Endothelial cell of umbilical vein (primary cell): ENCODE data around the gene STAT5A. TPM values are rescaled to one million over a fixed set of nuclear protein-coding genes. Genes with fewer than 3 reads are reported as not detected.

Source experiments
- BruUV-seq: library from RNA; stranded (reverse); fragments of 400-500 nt; replicated peaks from 2 replicates; lab custom pipeline; 2021; lab: Mats Ljungman, UMichigan
- CTCF ChIA-PET: fragments of 300-600, 350-600 bp; sonication (Branson Sonifier 250); formaldehyde crosslinking; loops from one replicate; lab custom pipeline; 2021; ENCODE audit warnings: antibody characterized with exemption, inconsistent platforms; lab: Charles Lee
- POLR2A ChIA-PET: fragments of 300-600, 350-600 bp; sonication (Branson Sonifier 250); formaldehyde crosslinking; loops from one replicate; lab custom pipeline; 2021; ENCODE audit warnings: antibody characterized with exemption, inconsistent platforms; lab: Charles Lee
- DNase-seq: peaks from one replicate; pipeline ENCODE4 v3.0.0-alpha.2; 2011; ENCODE audit warnings: low read depth, low spot score
- FAIRE-seq: peaks from 2 replicates; lab custom pipeline; 2011; peaks lifted over from hg19 to GRCh38; lab: Jason Lieb, UNC
- H2AFZ ChIP-seq: 2 replicates; pipeline ENCODE4 v1.6.0; 2012; ENCODE audit warnings: low read depth, low read length, control low read depth, inconsistent platforms
- H3K27ac ChIP-seq: 2 replicates; pipeline ENCODE4 v1.5.1; 2011; ENCODE audit warnings: low read depth, mild to moderate bottlenecking, control low read depth, low read length, moderate library complexity; ENCODE audit not compliant: insufficient read depth
- H3K27me3 ChIP-seq, 2 experiments: 2 replicates each; pipeline versions ENCODE4 v1.6.0 to v1.6.1; 2011; ENCODE audit warnings: low read length in 2 of 2, mixed read lengths in 1 of 2; ENCODE audit not compliant: control insufficient read depth in 2 of 2, insufficient read depth in 2 of 2
- H3K36me3 ChIP-seq, 2 experiments: 2 replicates in 1 of 2; 3 replicates in 1 of 2; pipeline ENCODE4 v1.5.1; 2011; ENCODE audit warnings: low read length in 2 of 2, mild to moderate bottlenecking in 1 of 2, moderate library complexity in 1 of 2; ENCODE audit not compliant: control insufficient read depth in 2 of 2, insufficient read depth in 2 of 2; ENCODE audit errors: extremely low read depth in 1 of 2
- H3K4me1 ChIP-seq: 3 replicates; pipeline ENCODE4 v1.5.1; 2011; ENCODE audit warnings: mild to moderate bottlenecking, low read length; ENCODE audit not compliant: control insufficient read depth, insufficient read depth; ENCODE audit errors: extremely low read depth
- H3K4me2 ChIP-seq: 2 replicates; pipeline ENCODE4 v1.6.1; 2011; ENCODE audit warnings: low read length, control low read depth, mixed read lengths; ENCODE audit not compliant: insufficient read depth
- H3K4me3 ChIP-seq, 3 experiments: fragments of 200-600 bp in 1 of 3; sonication (generic), shearing (Covaris generic) in 1 of 3; replicated peaks in 1 of 3; 2 replicates each; pipeline ENCODE4 v1.5.1; 2011 to 2016; ENCODE audit warnings: control low read depth in 3 of 3, low read length in 3 of 3, mild to moderate bottlenecking in 2 of 3, inconsistent platforms in 1 of 3, low read depth in 1 of 3, moderate library complexity in 1 of 3; ENCODE audit not compliant: insufficient read depth in 1 of 3
- H3K79me2 ChIP-seq: 2 replicates; pipeline ENCODE4 v1.6.0; 2012; ENCODE audit warnings: low read length, inconsistent platforms; ENCODE audit not compliant: control insufficient read depth, insufficient read depth
- H3K9ac ChIP-seq: replicated peaks from 2 replicates; pipeline ENCODE3; 2011; ENCODE audit warnings: low read length, control low read depth; ENCODE audit not compliant: insufficient read depth; ENCODE audit errors: extremely low read depth
- H3K9me1 ChIP-seq: replicated peaks from 3 replicates; pipeline ENCODE4 v1.6.0; 2011; ENCODE audit warnings: mild to moderate bottlenecking, low read length; ENCODE audit not compliant: control insufficient read depth, insufficient read depth; ENCODE audit errors: extremely low read depth
- H3K9me3 ChIP-seq: replicated peaks from 2 replicates; pipeline ENCODE4 v1.5.1; 2012; ENCODE audit warnings: low read length, inconsistent platforms; ENCODE audit not compliant: control insufficient read depth, insufficient read depth
- H4K20me1 ChIP-seq: replicated peaks from 2 replicates; pipeline ENCODE3; 2011; ENCODE audit warnings: mild to moderate bottlenecking, low read length; ENCODE audit not compliant: control insufficient read depth, insufficient read depth; ENCODE audit errors: extremely low read depth
- CTCF ChIP-seq, 2 donors: IDR thresholded peaks; 1 replicate in 1 of 2; 2 replicates in 1 of 2; pipeline ENCODE4 v1.5.1; 2011; ENCODE audit warnings: low read length in 2 of 2, mild to moderate bottlenecking in 2 of 2, moderate library complexity in 2 of 2, control low read depth in 1 of 2, inconsistent platforms in 1 of 2, low read depth in 1 of 2; ENCODE audit not compliant: insufficient read depth in 1 of 2; ENCODE audit errors: extremely low read depth in 1 of 2
- EZH2 ChIP-seq: IDR thresholded peaks from 2 replicates; pipeline ENCODE4 v1.6.1; 2012; ENCODE audit warnings: borderline replicate concordance, low read depth, mild to moderate bottlenecking, moderate library complexity, low read length, inconsistent platforms; ENCODE audit not compliant: severe bottlenecking
- FOS ChIP-seq: IDR thresholded peaks from 2 replicates; pipeline ENCODE4 v1.6.1; 2011; ENCODE audit warnings: mild to moderate bottlenecking, low read length, moderate library complexity, borderline replicate concordance; ENCODE audit not compliant: insufficient read depth
- GATA2 ChIP-seq: IDR thresholded peaks from 2 replicates; pipeline ENCODE4 v1.7.0; 2011; ENCODE audit warnings: low read depth, mild to moderate bottlenecking, moderate library complexity, mixed read lengths, low read length; ENCODE audit not compliant: insufficient read length, insufficient read depth
- JUN ChIP-seq: IDR thresholded peaks from 2 replicates; pipeline ENCODE4 v1.6.1; 2011; ENCODE audit warnings: borderline replicate concordance, low read depth; ENCODE audit not compliant: insufficient read length, insufficient read depth
- MAX ChIP-seq: IDR thresholded peaks from 2 replicates; pipeline ENCODE4 v1.6.1; 2011; ENCODE audit not compliant: insufficient read depth, insufficient read length
- MYC ChIP-seq: IDR thresholded peaks from one replicate; pipeline ENCODE4 v1.6.1; 2011; ENCODE audit warnings: mild to moderate bottlenecking, low read depth, low read length
- POLR2A ChIP-seq: IDR thresholded peaks from 2 replicates; pipeline ENCODE4 v1.6.1; 2012; ENCODE audit warnings: low read depth, mild to moderate bottlenecking, control low read depth, low read length
- POLR2AphosphoS5 ChIP-seq: IDR thresholded peaks from 2 replicates; pipeline ENCODE4 v1.6.1; 2012; ENCODE audit warnings: low read depth, mild to moderate bottlenecking, control low read depth, low read length, moderate library complexity; ENCODE audit not compliant: insufficient read depth
- dilution Hi-C: fragments of 300-500 bp; cut with MboI; formaldehyde crosslinking; loops from one replicate; pipeline ENCODE4 v1.15.0; 2019; ENCODE audit warnings: low sequenced_read_pairs; ENCODE audit not compliant: extremely low pct_ligation_motif_present
- intact Hi-C: fragments of 100-400 bp; cut with micrococcal nuclease; formaldehyde crosslinking; loops from one replicate; pipeline ENCODE4 v1.10.0; 2022
- polyA plus RNA-seq, 4 experiments: library from polyadenylated mRNA; depleted of rRNA in 3 of 4; stranded (reverse) in 3 of 4; unstranded in 1 of 4; fragments of >200 nt; gene quantifications; 2 replicates each; pipeline versions ENCODE4 v1.2.1 to v1.2.3, GENCODE V29; 2011 to 2012; ENCODE audit warnings: missing spikeins in 1 of 4
- total RNA-seq: library from RNA; stranded (reverse); gene quantifications from 2 replicates; pipeline ENCODE4 v1.2.3, GENCODE V29; 2021

The STAT5A gene
- total and polyA plus RNA-seq, 2 donors (not counting 3 experiments of a cell fraction or from before 2014, with no cell fraction given), result 18.0 to 23.4 TPM

DNA sequence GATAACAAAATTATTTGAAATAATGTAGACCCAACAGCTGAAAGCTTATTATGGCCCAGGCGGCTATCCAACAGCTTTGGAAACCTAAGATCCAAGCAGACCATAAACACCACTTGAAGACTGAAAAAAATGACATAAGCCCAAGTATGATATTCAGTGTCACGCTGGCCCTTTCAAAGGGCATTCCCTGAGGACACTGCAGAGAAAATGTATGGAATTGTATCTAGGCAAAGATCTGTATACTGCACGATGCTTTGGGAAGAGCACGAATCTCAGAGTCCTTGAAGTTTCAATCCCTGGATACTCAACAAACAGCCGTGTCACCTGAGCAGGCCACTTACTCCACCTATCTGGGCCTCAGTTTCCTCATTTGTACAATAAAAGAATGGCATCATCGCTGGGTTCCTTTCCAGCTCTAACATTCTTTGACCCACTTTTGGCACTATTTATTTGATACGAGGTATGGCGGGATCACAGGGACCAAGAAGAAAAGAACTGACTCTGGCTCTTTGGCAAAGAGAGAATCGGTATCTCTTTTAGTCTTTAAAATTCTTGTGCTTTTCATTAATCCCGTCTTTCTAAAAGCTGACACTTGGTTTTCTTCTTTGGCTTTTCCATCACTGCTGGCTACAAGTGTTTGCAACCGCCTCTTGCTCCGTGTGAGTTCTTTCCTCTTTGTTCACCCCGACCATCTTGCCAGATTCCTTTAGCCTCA, 13.3 kb upstream of the STAT5A start:
- no peak for DNase-seq
- H2AFZ ChIP-seq, result peak overlapping the region; percentile 75
- peak overlapping the region; percentile 65 to 96 (median 79) for H3K4me3 ChIP-seq
- CTCF ChIA-PET, result interaction anchor here (0.6 to 2.7 kb wide), 6 partner anchors 24 to 253 kb away, joined by 3 to 35 read pairs (median 4); partner anchors contain the start of gene HCRT
- H3K27ac ChIP-seq, result no peak overlapping the region
- no peak for TF ChIP-seq CTCF (IDR thresholded peaks at IDR 0.05; ENCODE audit: extremely low read depth in 1 of 2, insufficient read depth in 1 of 2, low read depth in 1 of 2, low read length in 2 of 2)
- TF ChIP-seq GATA2, result no peak
- no peak for TF ChIP-seq POLR2AphosphoS5
- TF ChIP-seq EZH2, result no peak
- no peak for TF ChIP-seq JUN
- no peak for TF ChIP-seq POLR2A
- no peak for TF ChIP-seq MYC
- no peak for TF ChIP-seq MAX
- no peak for TF ChIP-seq FOS
- H3K27me3 ChIP-seq, result no peaks in the 10 kb centered on the region
- H3K4me1 ChIP-seq, result peaks cover 16% of the 10 kb centered on the region
- no peaks in the 10 kb centered on the region for H4K20me1 ChIP-seq
- dilution Hi-C loops (no loop called here), intact Hi-C loops (loop anchor here (1.0 to 10.0 kb wide), 3 partner anchors 22 to 140 kb away; no protein-coding TSS in a partner anchor)
- POLR2A ChIA-PET, result no interaction called here
- no peaks in the 10 kb centered on the region for H3K9me3 ChIP-seq
- peak; percentile 63 for FAIRE-seq
- BruUV-seq, result TSS peak; percentile 26
- peak overlapping the region; percentile 84 for H3K9ac ChIP-seq
- H3K36me3 ChIP-seq, result no peaks in the 10 kb centered on the region
- no peaks in the 10 kb centered on the region for H3K9me1 ChIP-seq
- peaks cover 56% of the 10 kb centered on the region for H3K79me2 ChIP-seq
- H3K4me2 ChIP-seq, result peak overlapping the region; percentile 88
